ENCODE results near the gene CINP. TPM values are rescaled to one million over a fixed set of nuclear protein-coding genes. Genes with fewer than 3 reads are reported as not detected.

The CINP gene
- total RNA-seq, 2 experiments from 2014 or later, result 45.3 to 46.2 TPM

Other genes starting within 250 kb of the CINP start
- 10 to 100 TPM; 20.5 to 21.4 TPM for gene WDR20, start 223.0 kb downstream of the CINP start, total RNA-seq
- gene MOK, start 57.7 kb downstream of the CINP start, total RNA-seq, result 1 to 10 TPM; 1.6 TPM
- gene ZNF839, start 43.1 kb downstream of the CINP start, total RNA-seq, result 10 to 100 TPM; 10.2 to 10.6 TPM
- gene TECPR2, start 51 bp upstream of the CINP start, total RNA-seq, result 1 to 10 TPM; 2.3 to 3.6 TPM
- 10 to 100 TPM; 11.5 to 13.3 TPM for gene ANKRD9, start 146.9 kb upstream of the CINP start, total RNA-seq
- 10 to 100 TPM; 11.9 to 12.2 TPM for gene RCOR1, start 229.8 kb upstream of the CINP start, total RNA-seq